Neural cell (in vitro differentiated cells): ENCODE measurements around the gene MVK. TPM values are rescaled to one million over a fixed set of nuclear protein-coding genes. Genes with fewer than 3 reads are reported as not detected.

ENCODE experiments used
- H2AFZ ChIP-seq: fragments of 200-600, 300-800 bp; sonication (generic), shearing (Covaris generic); 2 replicates; pipeline ENCODE4 v1.6.0; 2014; ENCODE audit warnings: low read depth, mild to moderate bottlenecking, antibody characterized with exemption, low read length, moderate library complexity
- H3F3A ChIP-seq: fragments of 200-600 bp; shearing (Covaris generic); 2 replicates; pipeline ENCODE4 v1.6.1; 2016; ENCODE audit warnings: mild to moderate bottlenecking, moderate library complexity, mixed read lengths, antibody characterized with exemption, low read length; ENCODE audit not compliant: insufficient read depth, poor library complexity, severe bottlenecking
- H3K27ac ChIP-seq: fragments of 200-600, 300-800 bp; sonication (generic), shearing (Covaris generic); 2 replicates; pipeline ENCODE4 v1.5.1; 2014; ENCODE audit warnings: mild to moderate bottlenecking, low read length, moderate library complexity
- H3K27me3 ChIP-seq: fragments of 300-800, 200-600 bp; sonication (generic), shearing (Covaris generic); 2 replicates; pipeline ENCODE4 v1.6.0; 2014; ENCODE audit warnings: mild to moderate bottlenecking, low read depth, low read length, moderate library complexity; ENCODE audit not compliant: insufficient read depth
- H3K36me3 ChIP-seq: fragments of 300-800, 200-600 bp; sonication (generic), shearing (Covaris generic); 2 replicates; pipeline ENCODE4 v1.5.1; 2014; ENCODE audit warnings: mild to moderate bottlenecking, antibody characterized with exemption, low read length, moderate library complexity; ENCODE audit not compliant: insufficient read depth
- H3K4me2 ChIP-seq: fragments of 300-800, 200-600 bp; sonication (generic), shearing (Covaris generic); 2 replicates; pipeline ENCODE4 v1.6.0; 2014; ENCODE audit warnings: mild to moderate bottlenecking, low read length
- H3K4me3 ChIP-seq: fragments of 300-800, 200-600 bp; sonication (generic), shearing (Covaris generic); 2 replicates; pipeline ENCODE4 v1.5.1; 2014; ENCODE audit warnings: mild to moderate bottlenecking, low read length, moderate library complexity
- H3K79me2 ChIP-seq: fragments of 200-600 bp; shearing (Covaris generic); replicated peaks from 2 replicates; pipeline ENCODE4 v1.6.0; 2014; ENCODE audit warnings: mild to moderate bottlenecking, low read length, moderate library complexity; ENCODE audit not compliant: insufficient read depth
- H3K9ac ChIP-seq: fragments of 300-800, 200-600 bp; sonication (generic), shearing (Covaris generic); 2 replicates; pipeline ENCODE4 v1.6.1; 2016; ENCODE audit warnings: mild to moderate bottlenecking, low read length, mixed read lengths
- H3K9me2 ChIP-seq: fragments of 200-600 bp; shearing (Covaris generic); 2 replicates; pipeline ENCODE4 v1.6.1; 2016; ENCODE audit warnings: mild to moderate bottlenecking, low read length, mixed read lengths; ENCODE audit not compliant: insufficient read depth
- H3K9me3 ChIP-seq: fragments of 200-600, 300-800 bp; sonication (generic), shearing (Covaris generic); 2 replicates; pipeline ENCODE4 v1.6.1; 2016; ENCODE audit warnings: mild to moderate bottlenecking, mixed run types, low read length, moderate library complexity, mixed read lengths
- H4K20me1 ChIP-seq: fragments of 200-600 bp; shearing (Covaris generic); 2 replicates; pipeline ENCODE4 v1.6.1; 2016; ENCODE audit warnings: mild to moderate bottlenecking, mixed run types; ENCODE audit not compliant: insufficient read depth
- EP300 ChIP-seq: fragments of 450-650 bp; conservative IDR thresholded peaks from 2 replicates; pipeline ENCODE4 v1.6.1; 2014; ENCODE audit warnings: antibody characterized with exemption, mild to moderate bottlenecking, moderate library complexity; ENCODE audit not compliant: poor library complexity, severe bottlenecking
- EZH2 ChIP-seq: fragments of 200-600, 300-800 bp; shearing (Covaris generic), sonication (generic); IDR thresholded peaks from 2 replicates; pipeline ENCODE4 v1.6.1; 2014; ENCODE audit warnings: antibody characterized with exemption, low read length, borderline replicate concordance, mild to moderate bottlenecking; ENCODE audit not compliant: insufficient read depth, poor library complexity, severe bottlenecking
- MXI1 ChIP-seq: fragments of 450-650 bp; conservative IDR thresholded peaks from 2 replicates; pipeline ENCODE4 v1.6.1; 2014; ENCODE audit warnings: antibody characterized with exemption, mild to moderate bottlenecking; ENCODE audit not compliant: poor library complexity, severe bottlenecking
- POLR2AphosphoS5 ChIP-seq: IDR thresholded peaks from 2 replicates; pipeline ENCODE4 v1.6.1; 2012
- RAD21 ChIP-seq: fragments of 450-650 bp; conservative IDR thresholded peaks from 2 replicates; pipeline ENCODE4 v1.6.1; 2014; ENCODE audit warnings: antibody characterized with exemption, mild to moderate bottlenecking, moderate library complexity
- REST ChIP-seq: IDR thresholded peaks from 2 replicates; pipeline ENCODE4 v1.6.1; 2012; ENCODE audit warnings: borderline replicate concordance
- SMC3 ChIP-seq: fragments of 450-650 bp; conservative IDR thresholded peaks from 2 replicates; pipeline ENCODE4 v1.6.1; 2014; ENCODE audit warnings: antibody characterized with exemption, mild to moderate bottlenecking, moderate library complexity; ENCODE audit not compliant: poor library complexity
- TAF1 ChIP-seq: IDR thresholded peaks from 2 replicates; pipeline ENCODE4 v1.6.1; 2012; ENCODE audit warnings: low read depth
- polyA plus RNA-seq: library from polyadenylated mRNA; depleted of rRNA; stranded (reverse); fragments of >200 nt; gene quantifications from 2 replicates; pipeline ENCODE4 v1.2.3, GENCODE V29; 2014
- TF ChIP-seq, protein P1 (sequence below): fragments of 450-650 bp; IDR thresholded peaks from 2 replicates; pipeline ENCODE4 v1.5.1; 2014; ENCODE audit warnings: antibody characterized with exemption, mild to moderate bottlenecking, moderate library complexity; ENCODE audit not compliant: poor library complexity, severe bottlenecking

MVK gene
- polyA plus RNA-seq, 1 donor from 2014 or later = 45.7 TPM

DNA sequence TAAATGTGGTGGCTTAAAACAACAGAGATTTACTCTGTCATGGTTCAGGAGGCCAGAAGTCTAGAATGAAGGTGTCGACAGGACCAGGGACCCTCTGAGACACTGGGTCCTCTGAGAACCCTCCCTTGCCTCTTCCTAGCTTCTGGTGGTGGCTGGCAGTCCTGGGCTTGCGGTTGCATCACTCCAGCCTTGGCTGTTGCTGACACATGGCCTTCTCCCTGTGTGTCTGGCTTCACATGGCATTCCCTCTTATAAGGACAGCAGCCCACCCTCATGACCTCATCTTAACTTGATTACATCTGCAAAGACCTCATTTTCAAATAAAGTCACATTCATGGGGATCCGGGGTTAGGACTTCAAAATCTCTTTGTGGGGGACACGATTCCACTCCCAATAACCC is 36.9 kb downstream of the MVK start:
- Histone ChIP-seq H3K4me2 (no peak overlapping the region), H3F3A (no peaks in the 10 kb centered on the region), H3K9me3 (no peaks in the 10 kb centered on the region), H3K27ac (no peak overlapping the region), H3K27me3 (no peaks in the 10 kb centered on the region), H3K9ac (no peak overlapping the region), H3K9me2 (no peaks in the 10 kb centered on the region), H3K36me3 (no peaks in the 10 kb centered on the region), H2AFZ (no peak overlapping the region), H4K20me1 (no peaks in the 10 kb centered on the region), H3K4me3 (no peak overlapping the region), H3K79me2 (no peaks in the 10 kb centered on the region)
- TF ChIP-seq EZH2 (no peak), RAD21 (no peak), REST (no peak), POLR2AphosphoS5 (no peak), SMC3 (no peak), EP300 (no peak), MXI1 (no peak), TAF1 (no peak)
- TF ChIP-seq, protein P1, sequence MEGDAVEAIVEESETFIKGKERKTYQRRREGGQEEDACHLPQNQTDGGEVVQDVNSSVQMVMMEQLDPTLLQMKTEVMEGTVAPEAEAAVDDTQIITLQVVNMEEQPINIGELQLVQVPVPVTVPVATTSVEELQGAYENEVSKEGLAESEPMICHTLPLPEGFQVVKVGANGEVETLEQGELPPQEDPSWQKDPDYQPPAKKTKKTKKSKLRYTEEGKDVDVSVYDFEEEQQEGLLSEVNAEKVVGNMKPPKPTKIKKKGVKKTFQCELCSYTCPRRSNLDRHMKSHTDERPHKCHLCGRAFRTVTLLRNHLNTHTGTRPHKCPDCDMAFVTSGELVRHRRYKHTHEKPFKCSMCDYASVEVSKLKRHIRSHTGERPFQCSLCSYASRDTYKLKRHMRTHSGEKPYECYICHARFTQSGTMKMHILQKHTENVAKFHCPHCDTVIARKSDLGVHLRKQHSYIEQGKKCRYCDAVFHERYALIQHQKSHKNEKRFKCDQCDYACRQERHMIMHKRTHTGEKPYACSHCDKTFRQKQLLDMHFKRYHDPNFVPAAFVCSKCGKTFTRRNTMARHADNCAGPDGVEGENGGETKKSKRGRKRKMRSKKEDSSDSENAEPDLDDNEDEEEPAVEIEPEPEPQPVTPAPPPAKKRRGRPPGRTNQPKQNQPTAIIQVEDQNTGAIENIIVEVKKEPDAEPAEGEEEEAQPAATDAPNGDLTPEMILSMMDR = no peak

DNA sequence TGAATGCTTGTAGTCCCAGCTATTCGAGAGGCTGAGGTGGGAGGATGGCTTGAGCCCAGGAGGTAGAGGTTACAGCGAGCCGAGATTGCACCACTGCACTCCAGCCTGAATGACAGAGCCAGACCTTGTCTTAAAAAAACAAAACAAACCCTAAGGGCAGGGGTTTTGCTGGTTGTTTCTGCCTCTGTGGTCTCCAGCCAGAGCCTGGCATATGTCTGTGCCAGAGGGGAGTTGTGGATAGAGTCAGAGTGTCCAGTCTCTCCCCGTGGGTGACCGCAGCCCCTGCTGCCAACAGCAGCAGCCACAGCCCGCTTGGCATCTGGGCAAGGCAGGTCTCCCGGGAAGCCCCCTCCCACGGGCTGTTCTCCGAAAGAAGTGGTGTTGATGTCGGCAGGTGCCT is 37.6 kb downstream of the MVK start:
- Histone ChIP-seq H2AFZ (no peak overlapping the region), H3K4me2 (no peak overlapping the region), H3K36me3 (no peaks in the 10 kb centered on the region), H3F3A (no peaks in the 10 kb centered on the region), H3K4me3 (no peak overlapping the region), H4K20me1 (no peaks in the 10 kb centered on the region), H3K9me3 (no peaks in the 10 kb centered on the region), H3K27ac (no peak overlapping the region), H3K79me2 (no peaks in the 10 kb centered on the region), H3K27me3 (no peaks in the 10 kb centered on the region), H3K9ac (no peak overlapping the region), H3K9me2 (no peaks in the 10 kb centered on the region)
- TF ChIP-seq SMC3 (no peak), TAF1 (no peak), EZH2 (no peak), EP300 (no peak), RAD21 (no peak)
- TF ChIP-seq, protein P1 = no peak
